ENCODE data around the gene ANK2. TPM values are rescaled to one million over a fixed set of nuclear protein-coding genes. Genes with fewer than 3 reads are reported as not detected.
A peak's percentile ranks its signal among the peaks of the same experiment; 100 is the strongest.
"Not testable (repeated sequence)": the region's sequence is repeated elsewhere in the genome, so short reads cannot be mapped to it uniquely, and the experiment has no call there.

Gene ANK2
- total and polyA plus RNA-seq, 4 donors: 1.1 to 61.2 (median 12.5) TPM

GRCh38 chr4:113183032-113183605, 133.7 kb downstream of the ANK2 start:
- TF ChIP-seq, protein P1, sequence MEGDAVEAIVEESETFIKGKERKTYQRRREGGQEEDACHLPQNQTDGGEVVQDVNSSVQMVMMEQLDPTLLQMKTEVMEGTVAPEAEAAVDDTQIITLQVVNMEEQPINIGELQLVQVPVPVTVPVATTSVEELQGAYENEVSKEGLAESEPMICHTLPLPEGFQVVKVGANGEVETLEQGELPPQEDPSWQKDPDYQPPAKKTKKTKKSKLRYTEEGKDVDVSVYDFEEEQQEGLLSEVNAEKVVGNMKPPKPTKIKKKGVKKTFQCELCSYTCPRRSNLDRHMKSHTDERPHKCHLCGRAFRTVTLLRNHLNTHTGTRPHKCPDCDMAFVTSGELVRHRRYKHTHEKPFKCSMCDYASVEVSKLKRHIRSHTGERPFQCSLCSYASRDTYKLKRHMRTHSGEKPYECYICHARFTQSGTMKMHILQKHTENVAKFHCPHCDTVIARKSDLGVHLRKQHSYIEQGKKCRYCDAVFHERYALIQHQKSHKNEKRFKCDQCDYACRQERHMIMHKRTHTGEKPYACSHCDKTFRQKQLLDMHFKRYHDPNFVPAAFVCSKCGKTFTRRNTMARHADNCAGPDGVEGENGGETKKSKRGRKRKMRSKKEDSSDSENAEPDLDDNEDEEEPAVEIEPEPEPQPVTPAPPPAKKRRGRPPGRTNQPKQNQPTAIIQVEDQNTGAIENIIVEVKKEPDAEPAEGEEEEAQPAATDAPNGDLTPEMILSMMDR (IDR thresholded peaks at IDR 0.05; ENCODE audit: control extremely low read depth, extremely low read depth): no peak
- ATAC-seq (ENCODE audit: insufficient read depth, low FRiP score): no peak
- 45 to 51% methylated on average over 5 of the region's 5 CpGs for WGBS, 2 donors

DNA sequence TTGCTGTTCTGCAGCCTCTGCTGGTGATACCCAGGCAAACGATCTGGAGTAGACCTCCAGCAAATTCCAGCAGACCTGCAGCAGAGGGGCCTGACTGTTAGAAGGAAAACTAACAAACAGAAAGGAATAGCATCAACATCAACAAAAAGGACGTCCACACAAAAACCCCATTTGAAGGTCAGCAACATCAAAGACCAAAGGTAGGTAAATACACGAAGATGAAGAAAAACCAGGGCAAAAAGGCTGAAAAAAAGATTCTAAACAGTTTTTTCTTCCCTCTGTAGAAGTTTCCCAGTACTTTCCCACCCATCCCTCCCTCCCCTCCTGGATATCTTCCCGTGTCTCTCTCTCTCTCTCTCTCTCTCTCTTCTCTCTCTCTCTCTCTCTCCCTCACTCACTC, 136.8 kb downstream of the ANK2 start:
- not testable (repeated sequence) for H3K4me3 ChIP-seq; H3K36me3 ChIP-seq (ENCODE audit: control insufficient read depth in 4 of 4, insufficient read depth in 4 of 4, low read length in 4 of 4); H3K9ac ChIP-seq (ENCODE audit: insufficient read depth in 1 of 2, low read length in 2 of 2); H3K27me3 ChIP-seq (ENCODE audit: control insufficient read depth in 3 of 3, insufficient read depth in 3 of 3, low read length in 2 of 3); DNase-seq; H3K27ac ChIP-seq (ENCODE audit: low read depth in 1 of 2, low read length in 1 of 2); H3K9me3 ChIP-seq (ENCODE audit: control insufficient read depth in 4 of 4, insufficient read depth in 3 of 4, low read length in 3 of 4); ATAC-seq (ENCODE audit: insufficient read depth, low FRiP score)
- WGBS, 2 donors: 38 to 46% methylated on average over 4 of the region's 4 CpGs
- peaks cover 0 to 25% (median 0%) of the 10 kb centered on the region in 5 donors for H3K4me1 ChIP-seq (ENCODE audit: control insufficient read depth in 5 of 5, insufficient read depth in 5 of 5, low read length in 5 of 5)

More at GRCh38 chr4:113183032-113183605, 133.7 kb downstream of the ANK2 start:
- H3K9me3 ChIP-seq (ENCODE audit: control insufficient read depth in 4 of 4, insufficient read depth in 3 of 4, low read length in 3 of 4): no peaks in the 10 kb centered on the region
- peaks cover 0 to 25% (median 0%) of the 10 kb centered on the region in 5 donors for H3K4me1 ChIP-seq (ENCODE audit: control insufficient read depth in 5 of 5, insufficient read depth in 5 of 5, low read length in 5 of 5)
- H3K36me3 ChIP-seq (ENCODE audit: control insufficient read depth in 4 of 4, insufficient read depth in 4 of 4, low read length in 4 of 4): no peaks in the 10 kb centered on the region
- peak overlapping the region in 1 of 2 donors; percentile 85 for H3K27ac ChIP-seq (ENCODE audit: low read depth in 1 of 2, low read length in 1 of 2)
- no peak for DNase-seq
- no peaks in the 10 kb centered on the region for H3K27me3 ChIP-seq (ENCODE audit: control insufficient read depth in 3 of 3, insufficient read depth in 3 of 3, low read length in 2 of 3)
- no peak overlapping the region for H3K4me3 ChIP-seq
- H3K9ac ChIP-seq (ENCODE audit: insufficient read depth in 1 of 2, low read length in 2 of 2): no peak overlapping the region

DNA sequence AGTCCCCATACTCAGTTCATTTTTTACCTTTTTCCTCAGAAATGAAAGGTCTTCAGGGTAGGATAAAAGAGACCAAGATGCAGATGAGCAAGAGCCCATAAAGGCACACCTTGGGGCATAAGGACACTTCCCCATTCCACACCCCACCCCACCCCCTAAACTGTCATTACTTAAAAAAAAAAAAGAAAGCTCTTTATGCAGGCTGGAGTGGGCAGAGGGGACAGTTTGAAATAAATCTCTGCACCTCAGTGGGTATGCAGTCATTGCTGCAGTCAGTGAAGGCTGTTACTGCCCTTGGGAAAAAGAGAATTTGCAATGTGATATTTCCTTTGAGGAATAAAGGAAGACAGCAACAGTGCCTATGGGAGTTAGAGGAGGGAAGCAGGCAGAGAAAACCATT, 137.5 kb downstream of the ANK2 start:
- peaks cover 0 to 25% (median 0%) of the 10 kb centered on the region in 5 donors for H3K4me1 ChIP-seq (ENCODE audit: control insufficient read depth in 5 of 5, insufficient read depth in 5 of 5, low read length in 5 of 5)
- TF ChIP-seq, protein P1 (IDR thresholded peaks at IDR 0.05; ENCODE audit: control extremely low read depth, extremely low read depth): no peak
- no peak overlapping the region for H3K27ac ChIP-seq (ENCODE audit: low read depth in 1 of 2, low read length in 1 of 2)
- H3K9me3 ChIP-seq (ENCODE audit: control insufficient read depth in 4 of 4, insufficient read depth in 3 of 4, low read length in 3 of 4): no peaks in the 10 kb centered on the region
- ATAC-seq (ENCODE audit: insufficient read depth, low FRiP score) (no peak), DNase-seq (no peak)
- no peaks in the 10 kb centered on the region for H3K36me3 ChIP-seq (ENCODE audit: control insufficient read depth in 4 of 4, insufficient read depth in 4 of 4, low read length in 4 of 4)
- H3K27me3 ChIP-seq (ENCODE audit: control insufficient read depth in 3 of 3, insufficient read depth in 3 of 3, low read length in 2 of 3): no peaks in the 10 kb centered on the region
- no peak overlapping the region for H3K9ac ChIP-seq (ENCODE audit: insufficient read depth in 1 of 2, low read length in 2 of 2)
- H3K4me3 ChIP-seq: no peak overlapping the region

- Histone ChIP-seq H3K4me3 (no peak overlapping the region), H3K36me3 (ENCODE audit: control insufficient read depth in 4 of 4, insufficient read depth in 4 of 4, low read length in 4 of 4) (no peaks in the 10 kb centered on the region), H3K4me1 (ENCODE audit: control insufficient read depth in 5 of 5, insufficient read depth in 5 of 5, low read length in 5 of 5) (peaks cover 0 to 22% (median 0%) of the 10 kb centered on the region in 5 donors), H3K27me3 (ENCODE audit: control insufficient read depth in 3 of 3, insufficient read depth in 3 of 3, low read length in 2 of 3) (no peaks in the 10 kb centered on the region), H3K9me3 (ENCODE audit: control insufficient read depth in 4 of 4, insufficient read depth in 3 of 4, low read length in 3 of 4) (no peaks in the 10 kb centered on the region), H3K9ac (ENCODE audit: insufficient read depth in 1 of 2, low read length in 2 of 2) (no peak overlapping the region), H3K27ac (ENCODE audit: low read depth in 1 of 2, low read length in 1 of 2) (no peak overlapping the region)
- no peak for DNase-seq
- TF ChIP-seq, protein P1 (IDR thresholded peaks at IDR 0.05; ENCODE audit: control extremely low read depth, extremely low read depth): no peak
- no peak for ATAC-seq (ENCODE audit: insufficient read depth, low FRiP score)
- WGBS, 2 donors: 56 to 66% methylated on average over 3 of the region's 3 CpGs
Observed at GRCh38 chr4:113187358-113187757, 137.9 kb downstream of the ANK2 start.
